Measurements from ENCODE around the gene PCDHGA7. TPM values are rescaled to one million over a fixed set of nuclear protein-coding genes. Genes with fewer than 3 reads are reported as not detected.

PCDHGA7 gene
- total RNA-seq, 6 experiments from 2014 or later: 0.37 to 0.99 (median 0.76) TPM

GRCh38 chr5:141419074-141419880 lies 36.7 kb downstream of the PCDHGA7 start:
- WGBS (ENCODE audit: insufficient coverage, low coverage, low lambda C conversion rate, missing lambda C conversion rate): 31% methylated on average over 15 of the region's 74 CpGs
- TF ChIP-seq POLR2A (IDR thresholded peaks at IDR 0.05) (no peak), CTCF (IDR thresholded peaks at IDR 0.05) (no peak)
- Histone ChIP-seq H3K9me3 (peaks cover 0 to 43% (median 19%) of the 10 kb centered on the region in 4 donors), H3K27me3 (no peaks in the 10 kb centered on the region), H3K27ac (no peak overlapping the region), H3K4me3 (no peak overlapping the region), H3K4me1 (no peaks in the 10 kb centered on the region), H3K36me3 (no peaks in the 10 kb centered on the region)
- peak in 1 of 3 donors; percentile 46 for DNase-seq
- intact Hi-C loops (cut with DNase I): loop anchor here in 1 of 2 donors (10.0 kb wide), 1 partner anchor 174 kb away; the partner anchor contains the start of gene PCDHB15
- no peak for ATAC-seq

- ATAC-seq: peak in 3 of 4 donors; percentile 34 to 72 (median 63)
- TF ChIP-seq POLR2A (IDR thresholded peaks at IDR 0.05): no peak
- TF ChIP-seq CTCF (IDR thresholded peaks at IDR 0.05): peak; percentile 17 to 38 (median 26)
- Histone ChIP-seq H3K9me3 (peaks cover 0 to 41% (median 19%) of the 10 kb centered on the region in 4 donors), H3K4me3 (peak within 1 kb of the TSS in 1 of 3 donors; percentile 13), H3K4me1 (no peaks in the 10 kb centered on the region), H3K27me3 (no peaks in the 10 kb centered on the region), H3K27ac (no peak within 1 kb of the TSS), H3K36me3 (no peaks in the 10 kb centered on the region)
- intact Hi-C loops (cut with DNase I): no loop called here
- WGBS (ENCODE audit: insufficient coverage, low coverage, low lambda C conversion rate, missing lambda C conversion rate): 18% methylated on average over 21 of the region's 42 CpGs
- peak in 1 of 3 donors; percentile 44 for DNase-seq
Observed at GRCh38 chr5:141420855-141421488, 38.4 kb downstream of the PCDHGA7 start, which contains the start of gene PCDHGA11. Gene PCDHGA11 (plus strand): TSS chr5:141421051. CDS start chr5:141421228, 177 bp downstream.

- intact Hi-C loops (cut with DNase I): no loop called here
- Histone ChIP-seq H3K4me3 (peak overlapping the region in 1 of 3 donors; percentile 13), H3K9me3 (peaks cover 0 to 37% (median 19%) of the 10 kb centered on the region in 4 donors), H3K4me1 (no peaks in the 10 kb centered on the region), H3K36me3 (no peaks in the 10 kb centered on the region), H3K27ac (no peak overlapping the region), H3K27me3 (no peaks in the 10 kb centered on the region)
- 22% methylated on average over 13 of the region's 13 CpGs for WGBS (ENCODE audit: insufficient coverage, low coverage, low lambda C conversion rate, missing lambda C conversion rate)
- no peak for ATAC-seq
- TF ChIP-seq POLR2A (IDR thresholded peaks at IDR 0.05) (no peak), CTCF (IDR thresholded peaks at IDR 0.05) (no peak)
- DNase-seq: no peak
Observed at GRCh38 chr5:141421489-141421855, 38.9 kb downstream of the PCDHGA7 start.

GRCh38 chr5:141422742-141423291 lies 40.3 kb downstream of the PCDHGA7 start:
- WGBS (ENCODE audit: insufficient coverage, low coverage, low lambda C conversion rate, missing lambda C conversion rate): 60% methylated on average over 1 of the region's 42 CpGs
- Histone ChIP-seq H3K4me3 (no peak overlapping the region), H3K27me3 (no peaks in the 10 kb centered on the region), H3K27ac (no peak overlapping the region), H3K9me3 (peaks cover 0 to 39% (median 22%) of the 10 kb centered on the region in 4 donors), H3K36me3 (no peaks in the 10 kb centered on the region), H3K4me1 (no peaks in the 10 kb centered on the region)
- no peak for ATAC-seq
- TF ChIP-seq POLR2A (IDR thresholded peaks at IDR 0.05) (no peak), CTCF (IDR thresholded peaks at IDR 0.05) (no peak)
- intact Hi-C loops (cut with DNase I): no loop called here
- DNase-seq: no peak

Measured in right lobe of liver (tissue), 6 donors.